Right lobe of liver (tissue), 6 donors: ENCODE data around the gene RCSD1. TPM values are rescaled to one million over a fixed set of nuclear protein-coding genes. Genes with fewer than 3 reads are reported as not detected.
"Not testable (repeated sequence)": the region's sequence is repeated elsewhere in the genome, so short reads cannot be mapped to it uniquely, and the experiment has no call there.

Experiments
- ATAC-seq, 4 donors: fragments of 200-7000 bp; cut with Tn5 transposase; one replicate each; pipeline ENCODE4 v1.9.1; 2020; ENCODE audit warnings: mild to moderate bottlenecking in 4 of 4, moderate library complexity in 4 of 4
- DNase-seq, 3 donors: peaks; one replicate each; pipeline ENCODE4 v3.0.0-alpha.2; 2020
- H3K27ac ChIP-seq, 3 donors: fragments of 200-600 bp; one replicate each; pipeline ENCODE4 v1.8.0; 2022
- H3K27me3 ChIP-seq, 2 donors: fragments of 200-600 bp; one replicate each; pipeline ENCODE4 v1.8.0; 2022
- H3K36me3 ChIP-seq, 4 donors: fragments of 200-600 bp; sonication (generic) in 1 of 4; one replicate each; pipeline versions ENCODE4 v1.5.1 to v1.8.0; 2017 to 2022; ENCODE audit warnings: control low read depth in 1 of 4
- H3K4me1 ChIP-seq, 4 donors: fragments of 200-600 bp; sonication (generic) in 1 of 4; one replicate each; pipeline versions ENCODE4 v1.5.1 to v1.8.0; 2017 to 2022; ENCODE audit warnings: control low read depth in 1 of 4
- H3K4me3 ChIP-seq, 3 donors: fragments of 200-600 bp; one replicate each; pipeline ENCODE4 v1.8.0; 2022
- H3K9me3 ChIP-seq, 4 donors: fragments of 200-600 bp; sonication (generic) in 1 of 4; one replicate each; pipeline versions ENCODE4 v1.5.1 to v1.8.0; 2017 to 2022; ENCODE audit warnings: control low read depth in 1 of 4
- CTCF ChIP-seq, 4 donors: fragments of 200-600 bp in 3 of 4; fragments of 450-650 bp in 1 of 4; IDR thresholded peaks; one replicate each; pipeline versions ENCODE4 v1.5.1 to v1.8.0; 2016 to 2022; ENCODE audit warnings: antibody characterized with exemption in 4 of 4, mild to moderate bottlenecking in 2 of 4
- POLR2A ChIP-seq: fragments of 450-650 bp; IDR thresholded peaks from one replicate; pipeline ENCODE4 v1.6.1; 2017; ENCODE audit warnings: antibody characterized with exemption, mild to moderate bottlenecking
- WGBS: methylation state at CpG from one replicate; pipeline ENCODE4 v1.1.6; 2018; ENCODE audit warnings: low coverage, low lambda C conversion rate; ENCODE audit not compliant: insufficient coverage; ENCODE audit errors: missing lambda C conversion rate; 5-methylcytosine and 5-hydroxymethylcytosine counted together
- intact Hi-C, 2 donors: fragments of 100-400 bp; cut with DNase I; formaldehyde crosslinking; loops; one replicate each; pipeline versions ENCODE4 v1.11.2 to v1.14.1; 2022
- total RNA-seq, 6 experiments: library from RNA; depleted of rRNA in 2 of 6; stranded (reverse); fragments of >200 nt in 2 of 6; fragmentation: NEBNext Ultra II Directional in 3 of 6; extraction: Animal tissue kit (Norgen Biotek cat#: 25700) in 3 of 6; gene quantifications; one replicate each; pipeline versions ENCODE4 v1.1.0 to v1.2.4, GENCODE V29; 2016 to 2023
- donor health status: DM: no; HTN: yes; CAD: no.
- donor health status: DM: no; HTN: no; CAD: no.
- donor health status: DM: no; HTN: no; CAD: no.
- donor health status: DM: no; HTN: yes; CAD: no.
- donor health status: DM: no; HTN: yes; CAD: no.

RCSD1 gene
- total RNA-seq, 6 experiments from 2014 or later, result 2.4 to 8.4 (median 5.0) TPM

- Histone ChIP-seq H3K36me3 (no peaks in the 10 kb centered on the region), H3K27me3 (no peaks in the 10 kb centered on the region), H3K9me3 (no peaks in the 10 kb centered on the region), H3K27ac (no peak overlapping the region), H3K4me1 (peaks cover 0 to 7% (median 0%) of the 10 kb centered on the region in 4 donors), H3K4me3 (no peak overlapping the region)
- intact Hi-C loops, result no loop called here
- DNase-seq (no peak), ATAC-seq (no peak)
- WGBS, result 71% methylated on average over 1 of the region's 1 CpG
- TF ChIP-seq POLR2A, result no peak
- no peak for TF ChIP-seq CTCF (IDR thresholded peaks at IDR 0.05)
Observed at GRCh38 chr1:167611983-167612382, 18.0 kb upstream of the RCSD1 start.

- WGBS, result 64% methylated on average over 2 of the region's 2 CpGs
- no peaks in the 10 kb centered on the region for H3K36me3 ChIP-seq
- intact Hi-C loops, result no loop called here
- H3K4me3 ChIP-seq, result no peak overlapping the region
- TF ChIP-seq POLR2A, result no peak
- no peak for TF ChIP-seq CTCF (IDR thresholded peaks at IDR 0.05)
- no peaks in the 10 kb centered on the region for H3K27me3 ChIP-seq
- no peak for DNase-seq
- ATAC-seq, result peak in 2 of 4 donors; percentile 44 to 53
- H3K9me3 ChIP-seq, result no peaks in the 10 kb centered on the region
- peaks cover 0 to 10% (median 0%) of the 10 kb centered on the region in 4 donors for H3K4me1 ChIP-seq
- H3K27ac ChIP-seq, result no peak overlapping the region
Observed at GRCh38 chr1:167612587-167613385, 17.2 kb upstream of the RCSD1 start.

- WGBS, result 56% methylated on average over 2 of the region's 2 CpGs
- intact Hi-C loops, H3K27me3 ChIP-seq, DNase-seq, H3K9me3 ChIP-seq, ATAC-seq, H3K27ac ChIP-seq, H3K36me3 ChIP-seq, H3K4me1 ChIP-seq, H3K4me3 ChIP-seq: not testable (repeated sequence)
Observed at GRCh38 chr1:167613984-167614383, 16.0 kb upstream of the RCSD1 start.

DNA sequence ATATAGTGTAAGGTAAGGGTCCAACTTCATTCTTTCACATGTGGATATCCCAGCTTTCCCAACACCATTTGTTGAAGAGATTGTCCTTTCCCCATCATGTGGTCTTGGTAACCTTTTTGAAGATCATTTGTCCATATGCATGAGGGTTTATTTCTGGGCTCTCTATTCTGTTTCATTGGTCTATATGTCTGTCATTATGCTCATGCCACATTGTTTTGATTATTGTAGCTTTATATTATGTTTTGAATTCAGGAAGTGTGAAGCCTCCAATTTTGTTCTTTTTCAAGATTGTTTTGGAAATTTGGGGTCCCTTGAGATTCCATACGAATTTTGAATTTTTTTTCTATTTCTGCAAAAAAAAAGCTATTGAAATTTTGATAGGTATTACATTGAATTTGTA is 15.2 kb upstream of the RCSD1 start:
- intact Hi-C loops, result no loop called here
- Histone ChIP-seq H3K4me1 (peaks cover 0 to 10% (median 0%) of the 10 kb centered on the region in 4 donors), H3K9me3 (no peaks in the 10 kb centered on the region), H3K4me3 (no peak overlapping the region), H3K27ac (no peak overlapping the region), H3K27me3 (no peaks in the 10 kb centered on the region), H3K36me3 (no peaks in the 10 kb centered on the region)
- 33% methylated on average over 1 of the region's 1 CpG for WGBS
- ATAC-seq (no peak), DNase-seq (no peak)
- TF ChIP-seq CTCF (IDR thresholded peaks at IDR 0.05) (no peak), POLR2A (no peak)

GRCh38 chr1:167616521-167616920 is 13.5 kb upstream of the RCSD1 start:
- intact Hi-C loops, result no loop called here
- ATAC-seq (no peak), DNase-seq (no peak)
- Histone ChIP-seq H3K27me3 (no peaks in the 10 kb centered on the region), H3K27ac (peak overlapping the region in 1 of 3 donors; percentile 12), H3K36me3 (no peaks in the 10 kb centered on the region), H3K4me1 (peaks cover 0 to 10% (median 0%) of the 10 kb centered on the region in 4 donors), H3K9me3 (no peaks in the 10 kb centered on the region), H3K4me3 (no peak overlapping the region)
- 76% methylated on average over 8 of the region's 8 CpGs for WGBS
- TF ChIP-seq CTCF (IDR thresholded peaks at IDR 0.05) (no peak), POLR2A (no peak)
